ENCODE measurements around the gene TMEM108.

TMEM108 gene

GRCh38 chr3:133054586-133054985 is 16.4 kb downstream of the TMEM108 start:
- DNase-seq (ENCODE audit: low read depth): no peak

GRCh38 chr3:133055339-133055738 is 17.1 kb downstream of the TMEM108 start:
- DNase-seq (ENCODE audit: low read depth): no peak

GRCh38 chr3:133058243-133058642 is 20.1 kb downstream of the TMEM108 start:
- no peak for DNase-seq (ENCODE audit: low read depth)

GRCh38 chr3:133058831-133059230 is 20.6 kb downstream of the TMEM108 start:
- no peak for DNase-seq (ENCODE audit: low read depth)

- no peak for DNase-seq (ENCODE audit: low read depth)
Observed at GRCh38 chr3:133065193-133065961, 27.2 kb downstream of the TMEM108 start.

GRCh38 chr3:133066026-133066425 is 27.8 kb downstream of the TMEM108 start:
- no peak for DNase-seq (ENCODE audit: low read depth)

GRCh38 chr3:133069556-133070286 is 31.5 kb downstream of the TMEM108 start:
- no peak for DNase-seq (ENCODE audit: low read depth)

GRCh38 chr3:133074977-133075376 is 36.8 kb downstream of the TMEM108 start:
- no peak for DNase-seq (ENCODE audit: low read depth)

- DNase-seq (ENCODE audit: low read depth): no peak
Observed at GRCh38 chr3:133077688-133078087, 39.5 kb downstream of the TMEM108 start.

GRCh38 chr3:133079621-133080020 is 41.4 kb downstream of the TMEM108 start:
- no peak for DNase-seq (ENCODE audit: low read depth)

- DNase-seq (ENCODE audit: low read depth): no peak
Observed at GRCh38 chr3:133081016-133081415, 42.8 kb downstream of the TMEM108 start.

- DNase-seq (ENCODE audit: low read depth): no peak
Observed at GRCh38 chr3:133083395-133083794, 45.2 kb downstream of the TMEM108 start.

- no peak for DNase-seq (ENCODE audit: low read depth)
Observed at GRCh38 chr3:133089906-133090485, 51.8 kb downstream of the TMEM108 start.

GRCh38 chr3:133092681-133093080 is 54.5 kb downstream of the TMEM108 start:
- no peak for DNase-seq (ENCODE audit: low read depth)

- DNase-seq (ENCODE audit: low read depth): no peak
Observed at GRCh38 chr3:133093366-133093765, 55.2 kb downstream of the TMEM108 start.

- no peak for DNase-seq (ENCODE audit: low read depth)
Observed at GRCh38 chr3:133096900-133097613, 58.9 kb downstream of the TMEM108 start.

- DNase-seq (ENCODE audit: low read depth): no peak
Observed at GRCh38 chr3:133103706-133104105, 65.5 kb downstream of the TMEM108 start.

- DNase-seq (ENCODE audit: low read depth): no peak
Observed at GRCh38 chr3:133106169-133106568, 68.0 kb downstream of the TMEM108 start.

GRCh38 chr3:133112666-133113065 is 74.5 kb downstream of the TMEM108 start:
- DNase-seq (ENCODE audit: low read depth): no peak

GRCh38 chr3:133113526-133113925 is 75.3 kb downstream of the TMEM108 start:
- DNase-seq (ENCODE audit: low read depth): no peak

GRCh38 chr3:133113927-133114597 is 75.9 kb downstream of the TMEM108 start:
- DNase-seq (ENCODE audit: low read depth): no peak

- DNase-seq (ENCODE audit: low read depth): no peak
Observed at GRCh38 chr3:133115176-133115575, 77.0 kb downstream of the TMEM108 start.

All from T follicular helper cell (primary cell).